CD4-positive, alpha-beta T cell treated with Interleukin-6 for 4 hours (primary cell): ENCODE measurements around the gene WFIKKN2.
"Not testable (repeated sequence)": the region's sequence is repeated elsewhere in the genome, so short reads cannot be mapped to it uniquely, and the experiment has no call there.

Experiments used
- DNase-seq: peaks from one replicate; pipeline ENCODE4 v3.0.0-alpha.2; 2020; ENCODE audit warnings: mixed read lengths

The WFIKKN2 gene

GRCh38 chr17:50835301-50836234 lies at the start of gene WFIKKN2:
Gene WFIKKN2, plus strand, starts transcription at chr17:50835586. Its CDS starts 352 bp downstream, at chr17:50835938.
- DNase-seq: no peak

GRCh38 chr17:50785946-50786570 lies 49.3 kb upstream of the WFIKKN2 start:
- no peak for DNase-seq

- DNase-seq: no peak
Measured at GRCh38 chr17:50787106-50787505, 48.3 kb upstream of the WFIKKN2 start.

- DNase-seq: no peak
Measured at GRCh38 chr17:50790618-50791017, 44.8 kb upstream of the WFIKKN2 start.

GRCh38 chr17:50792132-50792531 lies 43.3 kb upstream of the WFIKKN2 start:
- DNase-seq: no peak

- DNase-seq: no peak
Measured at GRCh38 chr17:50793007-50793406, 42.4 kb upstream of the WFIKKN2 start.

GRCh38 chr17:50794361-50794760 lies 41.0 kb upstream of the WFIKKN2 start:
- no peak for DNase-seq

GRCh38 chr17:50797135-50797810 lies 38.1 kb upstream of the WFIKKN2 start:
- no peak for DNase-seq

GRCh38 chr17:50798424-50799288 lies 36.7 kb upstream of the WFIKKN2 start:
- no peak for DNase-seq

- no peak for DNase-seq
Measured at GRCh38 chr17:50799582-50799981, 35.8 kb upstream of the WFIKKN2 start.

- DNase-seq: no peak
Measured at GRCh38 chr17:50800196-50800700, 35.1 kb upstream of the WFIKKN2 start.

- DNase-seq: no peak
Measured at GRCh38 chr17:50802609-50803571, 32.5 kb upstream of the WFIKKN2 start.

- no peak for DNase-seq
Measured at GRCh38 chr17:50803676-50804075, 31.7 kb upstream of the WFIKKN2 start.

GRCh38 chr17:50804749-50805475 lies 30.5 kb upstream of the WFIKKN2 start:
- not testable (repeated sequence) for DNase-seq

- no peak for DNase-seq
Measured at GRCh38 chr17:50805486-50805885, 29.9 kb upstream of the WFIKKN2 start.

GRCh38 chr17:50806141-50806643 lies 29.2 kb upstream of the WFIKKN2 start:
- DNase-seq: no peak

GRCh38 chr17:50807009-50807408 lies 28.4 kb upstream of the WFIKKN2 start:
- no peak for DNase-seq

GRCh38 chr17:50807675-50808074 lies 27.7 kb upstream of the WFIKKN2 start:
- DNase-seq: no peak

GRCh38 chr17:50808413-50808812 lies 27.0 kb upstream of the WFIKKN2 start:
- no peak for DNase-seq

GRCh38 chr17:50808888-50809287 lies 26.5 kb upstream of the WFIKKN2 start:
- DNase-seq: no peak
